Panc1 (cell line): ENCODE data around the gene IGSF22.

Experiments used
- CTCF ChIP-seq: fragments of 450-650 bp; IDR thresholded peaks from 2 replicates; pipeline ENCODE4 v1.5.1; 2017; ENCODE audit warnings: mild to moderate bottlenecking
- POLR2AphosphoS5 ChIP-seq: IDR thresholded peaks from 2 replicates; pipeline ENCODE4 v1.6.1; 2012; ENCODE audit warnings: mild to moderate bottlenecking, low read depth, low read length, moderate library complexity
- REST ChIP-seq, 2 experiments: IDR thresholded peaks; 2 replicates each; pipeline ENCODE4 v1.6.1; 2011 to 2012; ENCODE audit warnings: low read depth in 2 of 2, control low read depth in 1 of 2, low read length in 1 of 2, mild to moderate bottlenecking in 1 of 2, moderate library complexity in 1 of 2; ENCODE audit not compliant: insufficient read depth in 1 of 2
- SIN3A ChIP-seq: IDR thresholded peaks from 2 replicates; pipeline ENCODE4 v1.6.1; 2012; ENCODE audit warnings: low read depth, mild to moderate bottlenecking, low read length, moderate library complexity, borderline replicate concordance; ENCODE audit not compliant: insufficient read depth
- TCF7L2 ChIP-seq: IDR thresholded peaks from 2 replicates; pipeline ENCODE4 v1.6.1; 2011; ENCODE audit warnings: mild to moderate bottlenecking, low read depth, low read length, inconsistent platforms

- no peak for TF ChIP-seq POLR2AphosphoS5
- TF ChIP-seq CTCF = no peak
- TF ChIP-seq REST (IDR thresholded peaks at IDR 0.05; ENCODE audit: insufficient read depth in 1 of 2, low read depth in 2 of 2, low read length in 1 of 2) = no peak
- no peak for TF ChIP-seq SIN3A
- TF ChIP-seq TCF7L2 = no peak
Observed at GRCh38 chr11:18704045-18704645, 21.8 kb downstream of the IGSF22 start.
